GM19468 (cell line): ENCODE data around the gene CPB1.

Source experiments
- ATAC-seq: cut with Tn5 transposase; IDR thresholded peaks from one replicate; pipeline ENCODE4 v1.9.1; 2021; ENCODE audit warnings: mild to moderate bottlenecking, moderate library complexity, moderate number of reproducible peaks; ENCODE audit not compliant: unreplicated experiment; ENCODE audit errors: extremely low read depth

The CPB1 gene

GRCh38 chr3:148828136-148828690 lies 602 bp downstream of the CPB1 start:
- ATAC-seq, result no peak

GRCh38 chr3:148829926-148830325 lies 2.3 kb downstream of the CPB1 start:
- no peak for ATAC-seq

DNA sequence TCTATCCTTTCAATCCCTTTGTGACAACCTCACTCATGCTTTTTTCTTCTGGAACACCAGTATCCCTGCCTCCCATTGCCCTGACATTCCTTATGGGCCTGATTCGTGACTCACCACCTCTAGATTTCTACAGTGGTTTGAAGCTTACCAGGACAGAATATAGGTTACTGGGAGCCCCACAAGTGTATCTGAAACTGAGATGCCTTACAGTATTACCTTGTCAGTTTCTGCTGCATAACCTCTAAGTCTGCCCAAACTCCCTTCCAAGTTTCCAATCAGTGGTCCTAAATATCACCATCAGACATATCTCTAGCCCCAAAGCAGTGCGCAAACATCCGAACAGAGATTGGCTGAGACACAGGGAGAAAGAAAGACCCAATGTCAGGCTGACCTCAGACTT lies 5.6 kb downstream of the CPB1 start:
- ATAC-seq, result no peak

GRCh38 chr3:148839805-148840204 lies 12.2 kb downstream of the CPB1 start:
- no peak for ATAC-seq

DNA sequence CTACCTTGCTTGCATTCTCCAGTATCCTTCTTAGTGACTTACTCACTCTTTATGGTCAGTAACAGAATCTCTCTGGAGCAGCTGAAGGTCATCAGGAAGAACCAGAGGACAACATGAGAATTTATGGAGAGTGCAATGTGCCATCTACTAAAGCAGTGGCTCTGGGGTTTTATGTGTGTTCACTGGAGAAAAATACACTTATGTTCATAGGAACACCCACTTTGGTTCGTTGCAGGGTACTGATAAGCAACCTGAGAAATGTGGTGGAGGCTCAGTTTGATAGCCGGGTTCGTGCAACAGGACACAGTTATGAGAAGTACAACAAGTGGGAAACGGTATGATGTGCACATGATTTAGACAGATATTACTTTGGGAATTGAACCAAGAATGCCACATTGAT lies 12.8 kb downstream of the CPB1 start:
- ATAC-seq, result no peak

GRCh38 chr3:148845756-148846395 lies 18.3 kb downstream of the CPB1 start:
- ATAC-seq, result no peak

GRCh38 chr3:148847351-148847750 lies 19.7 kb downstream of the CPB1 start:
- ATAC-seq, result no peak

DNA sequence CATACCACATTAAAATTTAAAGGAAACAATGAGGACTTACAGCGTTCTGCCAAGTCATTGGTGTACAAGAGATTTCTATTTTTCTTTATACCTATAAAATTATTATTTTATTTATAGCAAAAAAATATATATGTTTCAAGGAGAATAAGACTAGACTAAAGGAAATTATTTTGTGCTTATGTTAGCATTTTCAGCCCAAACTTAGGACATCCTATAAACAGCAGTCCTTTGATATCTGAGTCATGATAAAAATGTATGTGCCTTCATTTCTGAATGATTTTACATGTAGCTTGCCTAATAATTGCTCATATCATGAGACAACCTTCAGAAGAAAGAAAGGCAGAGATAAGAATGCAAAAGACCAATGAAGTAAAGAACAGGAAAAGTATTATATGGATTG lies 20.8 kb downstream of the CPB1 start:
- ATAC-seq, result no peak

DNA sequence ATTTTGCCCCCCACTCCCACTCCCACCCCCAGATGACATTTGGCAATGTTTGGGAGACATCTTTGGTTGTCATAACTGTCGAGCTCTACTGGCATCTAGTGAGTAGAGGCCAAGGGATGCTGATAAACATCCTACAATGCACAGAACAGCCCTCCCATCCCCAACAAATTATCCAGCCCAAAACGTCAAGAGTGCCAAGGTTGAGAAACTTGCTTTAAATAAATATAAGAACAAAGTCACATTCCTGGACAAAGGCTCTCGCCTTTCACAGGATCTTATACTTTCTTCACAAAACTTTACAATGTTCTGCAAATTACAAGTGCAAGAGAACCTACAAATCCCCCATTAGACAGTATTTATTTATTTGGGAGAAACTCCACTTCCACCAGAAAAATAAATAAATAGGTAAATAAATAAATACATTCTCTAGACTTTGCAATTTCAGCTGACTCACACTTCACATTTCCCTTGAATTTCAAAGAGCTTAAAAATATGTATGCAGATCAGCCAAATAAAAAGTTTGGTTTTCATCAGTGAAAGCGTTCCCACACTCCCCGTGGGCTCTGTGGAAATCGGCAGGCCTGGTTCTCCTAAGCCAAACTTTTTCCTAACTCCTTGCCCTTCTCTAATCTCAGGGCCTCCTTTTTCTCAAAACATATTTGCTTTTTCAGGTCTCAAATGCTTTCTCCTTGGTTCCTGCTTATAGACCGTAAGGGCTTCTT lies 24.8 kb downstream of the CPB1 start:
- ATAC-seq, result no peak

GRCh38 chr3:148853076-148853475 lies 25.5 kb downstream of the CPB1 start:
- ATAC-seq, result no peak

DNA sequence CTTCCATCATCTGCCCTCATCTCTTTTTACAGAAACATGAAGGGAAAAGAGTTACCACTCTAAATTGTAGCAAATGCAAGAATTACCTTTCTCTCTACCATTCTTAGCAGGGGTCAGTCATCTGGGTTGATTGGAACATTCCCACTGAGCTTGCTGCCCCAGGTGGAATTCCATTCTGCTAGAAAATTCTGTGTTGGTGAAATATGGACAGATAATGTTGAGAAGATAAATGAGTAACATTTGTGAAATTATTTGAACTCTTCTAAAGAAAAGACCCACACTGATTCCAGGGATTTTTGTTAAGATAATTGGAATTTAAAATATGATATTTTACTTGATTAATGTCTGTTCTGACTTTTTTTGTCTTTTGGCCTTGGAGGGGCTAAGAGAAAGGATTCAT lies 26.4 kb downstream of the CPB1 start:
- ATAC-seq, result no peak

GRCh38 chr3:148856384-148856783 lies 28.8 kb downstream of the CPB1 start:
- ATAC-seq, result no peak

DNA sequence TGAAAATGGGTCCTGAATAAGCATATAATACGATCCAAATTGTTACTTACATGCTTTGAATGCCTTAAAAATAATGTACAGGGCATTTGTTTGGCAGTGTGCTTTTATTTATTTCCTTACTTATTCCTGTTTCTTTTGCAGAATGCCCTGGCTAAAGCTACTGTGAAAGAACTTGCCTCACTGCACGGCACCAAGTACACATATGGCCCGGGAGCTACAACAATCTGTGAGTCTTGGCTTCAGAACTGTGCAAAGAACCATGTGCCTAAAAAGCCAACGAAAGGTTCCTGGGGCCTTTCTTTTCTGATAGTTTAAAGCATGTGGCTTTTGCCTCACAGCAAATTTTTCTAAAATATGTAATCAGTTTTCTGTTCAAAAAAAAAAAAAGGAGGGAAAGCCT lies 29.7 kb downstream of the CPB1 start:
- no peak for ATAC-seq

- peak; percentile 55 for ATAC-seq
Observed at GRCh38 chr3:148861277-148861869, 33.8 kb downstream of the CPB1 start.

DNA sequence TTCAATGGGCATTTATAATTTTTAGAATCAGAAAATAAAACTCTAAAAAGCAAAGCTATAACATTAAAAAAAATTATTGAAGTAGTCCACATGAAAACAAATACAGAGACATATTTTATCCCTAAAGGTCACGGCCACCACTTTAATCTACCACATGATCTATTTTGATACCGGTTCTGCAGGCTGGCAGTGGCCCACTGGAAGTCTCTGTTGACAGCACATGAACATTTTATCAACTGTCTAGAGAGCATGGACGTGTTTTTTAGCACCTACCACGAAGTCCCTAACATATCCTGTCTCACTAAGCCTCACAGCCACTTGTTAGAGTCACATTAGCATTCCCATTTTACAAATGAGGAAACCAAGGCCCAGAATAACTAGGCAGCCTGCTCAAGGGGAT lies 35.7 kb downstream of the CPB1 start:
- no peak for ATAC-seq

- no peak for ATAC-seq
Observed at GRCh38 chr3:148863814-148864213, 36.2 kb downstream of the CPB1 start.

GRCh38 chr3:148865049-148865448 lies 37.4 kb downstream of the CPB1 start, which contains the start of gene CPA3:
Gene CPA3 (plus strand): TSS chr3:148865296. CDS start chr3:148865308, 12 bp downstream.
- no peak for ATAC-seq

- ATAC-seq, result no peak
Observed at GRCh38 chr3:148866261-148866660, 38.6 kb downstream of the CPB1 start.

DNA sequence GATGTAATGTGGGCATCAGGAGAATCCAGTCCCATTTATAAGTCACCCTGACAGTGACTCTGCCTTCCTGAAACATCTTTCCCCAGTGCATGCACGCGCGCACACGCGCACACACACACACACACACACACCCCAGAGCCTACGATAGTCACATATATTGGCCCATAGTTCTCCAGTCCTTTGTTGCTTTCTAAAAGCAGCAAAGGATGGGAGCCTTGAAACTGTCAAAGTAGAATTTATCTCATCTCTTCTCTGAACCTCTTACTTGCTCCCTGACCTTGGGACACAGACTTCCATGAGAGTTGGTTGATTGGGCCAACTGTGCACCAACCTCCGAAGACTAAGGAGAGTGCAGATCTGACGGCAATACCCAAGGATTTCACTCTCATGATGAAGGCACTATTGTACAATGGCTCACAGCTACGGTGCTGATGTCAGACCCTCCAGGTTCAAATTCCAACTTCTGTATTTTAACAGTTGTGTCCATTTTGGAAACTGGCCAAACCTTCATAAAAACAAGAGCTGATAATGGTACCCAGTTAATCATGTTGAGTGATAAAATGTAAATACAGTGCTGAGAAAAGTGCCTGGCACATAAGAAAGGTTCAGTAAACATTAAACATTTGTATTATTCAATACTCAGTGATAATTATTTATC lies 45.8 kb downstream of the CPB1 start:
- no peak for ATAC-seq

DNA sequence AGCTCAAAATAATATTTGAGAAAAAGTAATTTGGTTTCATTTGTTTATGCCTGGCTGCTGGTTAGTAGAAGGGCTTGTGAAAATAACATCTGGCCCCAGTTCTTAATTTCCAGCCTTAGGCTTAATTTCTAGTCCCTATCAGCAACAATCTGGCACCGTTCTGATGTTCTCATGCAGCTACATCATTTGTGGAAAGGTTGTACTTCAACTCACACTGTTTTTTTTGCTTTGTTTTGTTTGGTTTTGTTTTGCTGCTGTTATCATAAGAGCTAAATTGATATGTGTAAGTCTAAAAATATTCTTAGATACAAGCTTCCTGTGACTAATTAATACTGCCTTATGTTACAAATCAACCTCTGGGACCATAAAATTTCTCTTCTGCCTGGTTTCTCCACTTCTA lies 46.4 kb downstream of the CPB1 start:
- no peak for ATAC-seq

- no peak for ATAC-seq
Observed at GRCh38 chr3:148878095-148878494, 50.5 kb downstream of the CPB1 start.
